SK-N-MC (cell line): ENCODE measurements around the gene MTUS2.

ENCODE experiments used
- DNase-seq: peaks from one replicate; pipeline ENCODE4 v3.0.0-alpha.2; 2011; ENCODE audit warnings: low read depth, low spot score
- H3K27ac ChIP-seq: fragments of 200-600 bp; sonication (generic); 2 replicates; pipeline ENCODE4 v1.5.1; 2016; ENCODE audit warnings: mixed run types
- H3K36me3 ChIP-seq: fragments of 200-600 bp; sonication (generic); 2 replicates; pipeline ENCODE4 v1.6.1; 2017; ENCODE audit warnings: antibody characterized with exemption, low read length, mixed read lengths; ENCODE audit not compliant: insufficient read depth
- H3K4me3 ChIP-seq: fragments of 200-600 bp; sonication (generic); 2 replicates; pipeline ENCODE4 v1.5.1; 2016
- H3K9ac ChIP-seq: fragments of 200-600 bp; sonication (generic); 2 replicates; pipeline ENCODE4 v1.8.0; 2017; ENCODE audit warnings: mixed run types, mixed read lengths; ENCODE audit not compliant: insufficient read length
- H3K9me3 ChIP-seq: fragments of 200-600 bp; sonication (generic); 2 replicates; pipeline ENCODE4 v1.6.1; 2017; ENCODE audit warnings: low read depth, mild to moderate bottlenecking, antibody characterized with exemption, low read length, moderate library complexity, mixed read lengths
- EZH2 ChIP-seq: fragments of 200-600 bp; sonication (generic); IDR thresholded peaks from one replicate; pipeline ENCODE4 v1.6.1; 2017; ENCODE audit warnings: antibody characterized with exemption
- FOXP2 ChIP-seq: optimal IDR thresholded peaks from 2 replicates; pipeline ENCODE3; 2011; ENCODE audit warnings: mild to moderate bottlenecking, moderate library complexity; ENCODE audit not compliant: insufficient read depth; ENCODE audit errors: extremely low read length, control extremely low read depth
- POLR2AphosphoS5 ChIP-seq: IDR thresholded peaks from 2 replicates; pipeline ENCODE4 v1.6.1; 2012; ENCODE audit warnings: mild to moderate bottlenecking, low read depth, low read length, borderline replicate concordance

Gene MTUS2

GRCh38 chr13:29046588-29046987, 226.4 kb downstream of the MTUS2 start:
- TF ChIP-seq POLR2AphosphoS5 = no peak
- no peak for TF ChIP-seq EZH2
- no peak for TF ChIP-seq FOXP2
- no peak overlapping the region for H3K27ac ChIP-seq
- no peak for DNase-seq
- no peaks in the 10 kb centered on the region for H3K36me3 ChIP-seq
- H3K9ac ChIP-seq = no peak overlapping the region
- no peak overlapping the region for H3K4me3 ChIP-seq
- H3K9me3 ChIP-seq = no peaks in the 10 kb centered on the region

- Histone ChIP-seq H3K9ac (no peak overlapping the region), H3K27ac (no peak overlapping the region), H3K36me3 (no peaks in the 10 kb centered on the region), H3K9me3 (no peaks in the 10 kb centered on the region), H3K4me3 (no peak overlapping the region)
- TF ChIP-seq EZH2 (no peak), POLR2AphosphoS5 (no peak)
- DNase-seq = no peak
These were observed 229.4 kb downstream of the MTUS2 start for GRCh38 chr13:29049524-29049923.

- Histone ChIP-seq H3K9ac (no peak overlapping the region), H3K36me3 (no peaks in the 10 kb centered on the region), H3K27ac (no peak overlapping the region), H3K9me3 (no peaks in the 10 kb centered on the region), H3K4me3 (no peak overlapping the region)
- no peak for TF ChIP-seq FOXP2
- DNase-seq = no peak
These were observed 230.6 kb downstream of the MTUS2 start for GRCh38 chr13:29050719-29051118.

GRCh38 chr13:29059800-29060199, 239.7 kb downstream of the MTUS2 start:
- H3K4me3 ChIP-seq = no peak overlapping the region
- H3K9me3 ChIP-seq = no peaks in the 10 kb centered on the region
- H3K9ac ChIP-seq = no peak overlapping the region
- no peak for DNase-seq
- TF ChIP-seq FOXP2 (no peak), EZH2 (no peak), POLR2AphosphoS5 (no peak)
- no peaks in the 10 kb centered on the region for H3K36me3 ChIP-seq
- H3K27ac ChIP-seq = no peak overlapping the region

- no peaks in the 10 kb centered on the region for H3K9me3 ChIP-seq
- no peaks in the 10 kb centered on the region for H3K36me3 ChIP-seq
- H3K27ac ChIP-seq = no peak overlapping the region
- TF ChIP-seq EZH2 (no peak), POLR2AphosphoS5 (no peak), FOXP2 (no peak)
- H3K4me3 ChIP-seq = no peak overlapping the region
- no peak overlapping the region for H3K9ac ChIP-seq
- DNase-seq = no peak
These were observed 245.0 kb downstream of the MTUS2 start for GRCh38 chr13:29065142-29065541.

- no peak overlapping the region for H3K9ac ChIP-seq
- H3K36me3 ChIP-seq = no peaks in the 10 kb centered on the region
- H3K4me3 ChIP-seq = no peak overlapping the region
- no peaks in the 10 kb centered on the region for H3K9me3 ChIP-seq
- TF ChIP-seq EZH2 = no peak
- TF ChIP-seq POLR2AphosphoS5 = no peak
- TF ChIP-seq FOXP2 = no peak
- H3K27ac ChIP-seq = no peak overlapping the region
- DNase-seq = no peak
These were observed 247.3 kb downstream of the MTUS2 start for GRCh38 chr13:29067306-29067945.

GRCh38 chr13:29073755-29074154, 253.6 kb downstream of the MTUS2 start:
- no peak overlapping the region for H3K27ac ChIP-seq
- H3K36me3 ChIP-seq = no peaks in the 10 kb centered on the region
- H3K9ac ChIP-seq = no peak overlapping the region
- no peak for DNase-seq
- no peak overlapping the region for H3K4me3 ChIP-seq
- no peaks in the 10 kb centered on the region for H3K9me3 ChIP-seq
- no peak for TF ChIP-seq EZH2
- no peak for TF ChIP-seq FOXP2
- TF ChIP-seq POLR2AphosphoS5 = no peak

- DNase-seq = no peak
- Histone ChIP-seq H3K27ac (no peak overlapping the region), H3K9ac (no peak overlapping the region), H3K36me3 (no peaks in the 10 kb centered on the region), H3K4me3 (no peak overlapping the region), H3K9me3 (no peaks in the 10 kb centered on the region)
- TF ChIP-seq EZH2 (no peak), POLR2AphosphoS5 (no peak), FOXP2 (no peak)
These were observed 257.1 kb downstream of the MTUS2 start for GRCh38 chr13:29077051-29077813.
